ENCODE measurements around the gene AOX1.

Gene AOX1

DNA sequence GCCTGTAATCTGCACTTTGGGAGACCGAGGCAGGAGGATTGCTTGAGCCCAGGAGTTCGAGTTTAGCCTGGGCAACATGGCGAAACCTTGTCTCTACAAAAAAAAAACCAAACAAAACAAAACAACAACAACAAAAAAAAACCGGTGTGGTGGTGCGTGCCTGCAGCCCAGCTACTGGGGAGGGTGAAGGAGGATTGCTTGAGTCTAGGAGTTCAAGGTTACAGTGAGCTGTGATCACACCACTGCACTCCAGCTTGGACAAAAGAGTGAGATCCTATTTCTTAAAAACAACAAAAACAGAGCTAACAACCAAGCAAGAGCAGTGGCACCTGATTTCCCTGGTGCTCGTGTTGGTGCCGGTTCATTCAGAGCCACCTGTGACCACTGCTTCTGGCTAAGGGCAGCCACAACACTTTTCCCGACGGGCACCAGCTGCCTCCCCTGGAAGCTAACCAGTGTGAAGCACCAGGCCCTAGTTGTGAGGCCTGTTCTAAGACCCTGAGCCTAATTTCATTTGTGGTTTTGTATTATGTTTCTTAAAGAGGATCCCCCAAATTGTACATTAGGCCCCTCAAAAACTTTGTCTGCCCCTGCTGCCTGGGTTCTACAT lies 1.3 kb downstream of the AOX1 start:
- H3K36me3 ChIP-seq (replicated peaks; ENCODE audit: insufficient read depth, low read length) = no peaks in the 10 kb centered on the region
- no peak for DNase-seq
- H3F3A ChIP-seq (ENCODE audit: insufficient read depth, low read length) = no peaks in the 10 kb centered on the region
- H3K27me3 ChIP-seq (replicated peaks; ENCODE audit: insufficient read depth, low read length) = no peaks in the 10 kb centered on the region
- H2AFZ ChIP-seq (ENCODE audit: low read length) = no peak overlapping the region
- no peak overlapping the region for H3K27ac ChIP-seq (ENCODE audit: low read length)
- H3K9ac ChIP-seq (ENCODE audit: low read length) = no peak overlapping the region
- no peaks in the 10 kb centered on the region for H4K20me1 ChIP-seq (ENCODE audit: insufficient read depth, low read length)
- TF ChIP-seq, protein P1, sequence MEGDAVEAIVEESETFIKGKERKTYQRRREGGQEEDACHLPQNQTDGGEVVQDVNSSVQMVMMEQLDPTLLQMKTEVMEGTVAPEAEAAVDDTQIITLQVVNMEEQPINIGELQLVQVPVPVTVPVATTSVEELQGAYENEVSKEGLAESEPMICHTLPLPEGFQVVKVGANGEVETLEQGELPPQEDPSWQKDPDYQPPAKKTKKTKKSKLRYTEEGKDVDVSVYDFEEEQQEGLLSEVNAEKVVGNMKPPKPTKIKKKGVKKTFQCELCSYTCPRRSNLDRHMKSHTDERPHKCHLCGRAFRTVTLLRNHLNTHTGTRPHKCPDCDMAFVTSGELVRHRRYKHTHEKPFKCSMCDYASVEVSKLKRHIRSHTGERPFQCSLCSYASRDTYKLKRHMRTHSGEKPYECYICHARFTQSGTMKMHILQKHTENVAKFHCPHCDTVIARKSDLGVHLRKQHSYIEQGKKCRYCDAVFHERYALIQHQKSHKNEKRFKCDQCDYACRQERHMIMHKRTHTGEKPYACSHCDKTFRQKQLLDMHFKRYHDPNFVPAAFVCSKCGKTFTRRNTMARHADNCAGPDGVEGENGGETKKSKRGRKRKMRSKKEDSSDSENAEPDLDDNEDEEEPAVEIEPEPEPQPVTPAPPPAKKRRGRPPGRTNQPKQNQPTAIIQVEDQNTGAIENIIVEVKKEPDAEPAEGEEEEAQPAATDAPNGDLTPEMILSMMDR (IDR thresholded peaks at IDR 0.05; ENCODE audit: low read length) = no peak
- TF ChIP-seq EZH2 (optimal IDR thresholded peaks at IDR 0.05; ENCODE audit: low read depth, low read length) = no peak
- TF ChIP-seq EZH2phosphoT487 (IDR thresholded peaks at IDR 0.05; ENCODE audit: low read length) = no peak
- H3K79me2 ChIP-seq (ENCODE audit: low read length) = no peaks in the 10 kb centered on the region
- H3K4me1 ChIP-seq (ENCODE audit: low read length) = no peaks in the 10 kb centered on the region
- no peaks in the 10 kb centered on the region for H3K9me2 ChIP-seq (replicated peaks; ENCODE audit: insufficient read depth, low read length)
- H3K4me3 ChIP-seq (ENCODE audit: low read length) = no peak overlapping the region
- H3K4me2 ChIP-seq (ENCODE audit: low read depth, low read length) = no peak overlapping the region
- H3K9me3 ChIP-seq (replicated peaks; ENCODE audit: insufficient read depth, low read length) = no peaks in the 10 kb centered on the region

DNA sequence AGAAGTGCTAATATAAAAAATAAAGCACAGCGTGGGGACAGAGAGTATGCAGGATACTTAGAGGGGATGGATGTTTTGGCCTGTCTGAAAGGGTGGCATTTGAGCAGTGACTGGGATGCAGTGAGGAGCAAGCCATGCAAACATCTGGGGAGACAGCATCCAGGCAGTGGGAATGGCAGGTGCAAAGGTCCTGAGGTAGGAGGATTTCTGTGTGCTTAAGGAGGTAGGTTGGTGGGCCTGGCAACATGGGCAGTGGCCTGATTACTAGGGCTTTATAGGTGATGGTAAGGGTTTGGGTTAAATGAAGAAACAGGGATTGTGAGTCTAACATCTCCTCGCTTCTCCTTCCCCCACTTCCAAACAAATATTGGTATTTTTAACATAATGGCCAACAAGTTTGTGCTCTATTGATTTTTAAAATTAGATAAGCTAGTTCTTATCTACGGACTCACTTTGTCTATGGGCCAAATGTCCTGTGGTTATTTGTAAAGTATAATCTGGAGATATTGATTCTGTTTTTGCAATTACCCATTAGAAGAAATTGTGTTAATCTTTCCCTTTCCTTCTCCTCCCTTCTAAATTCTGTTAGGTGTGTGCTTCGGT lies 2.4 kb downstream of the AOX1 start:
- DNase-seq = no peak
- Histone ChIP-seq H3K4me2 (ENCODE audit: low read depth, low read length) (no peak overlapping the region), H2AFZ (ENCODE audit: low read length) (no peak overlapping the region), H3K4me3 (ENCODE audit: low read length) (no peak overlapping the region), H3K79me2 (ENCODE audit: low read length) (no peaks in the 10 kb centered on the region), H3K9me3 (replicated peaks; ENCODE audit: insufficient read depth, low read length) (no peaks in the 10 kb centered on the region), H3K4me1 (ENCODE audit: low read length) (no peaks in the 10 kb centered on the region), H4K20me1 (ENCODE audit: insufficient read depth, low read length) (no peaks in the 10 kb centered on the region), H3K36me3 (replicated peaks; ENCODE audit: insufficient read depth, low read length) (no peaks in the 10 kb centered on the region), H3K9me2 (replicated peaks; ENCODE audit: insufficient read depth, low read length) (no peaks in the 10 kb centered on the region), H3K9ac (ENCODE audit: low read length) (no peak overlapping the region), H3F3A (ENCODE audit: insufficient read depth, low read length) (no peaks in the 10 kb centered on the region), H3K27me3 (replicated peaks; ENCODE audit: insufficient read depth, low read length) (no peaks in the 10 kb centered on the region), H3K27ac (ENCODE audit: low read length) (no peak overlapping the region)
- no peak for TF ChIP-seq EZH2 (optimal IDR thresholded peaks at IDR 0.05; ENCODE audit: low read depth, low read length)
- TF ChIP-seq, protein P1 (IDR thresholded peaks at IDR 0.05; ENCODE audit: low read length) = no peak
- TF ChIP-seq EZH2phosphoT487 (IDR thresholded peaks at IDR 0.05; ENCODE audit: low read length) = no peak

DNA sequence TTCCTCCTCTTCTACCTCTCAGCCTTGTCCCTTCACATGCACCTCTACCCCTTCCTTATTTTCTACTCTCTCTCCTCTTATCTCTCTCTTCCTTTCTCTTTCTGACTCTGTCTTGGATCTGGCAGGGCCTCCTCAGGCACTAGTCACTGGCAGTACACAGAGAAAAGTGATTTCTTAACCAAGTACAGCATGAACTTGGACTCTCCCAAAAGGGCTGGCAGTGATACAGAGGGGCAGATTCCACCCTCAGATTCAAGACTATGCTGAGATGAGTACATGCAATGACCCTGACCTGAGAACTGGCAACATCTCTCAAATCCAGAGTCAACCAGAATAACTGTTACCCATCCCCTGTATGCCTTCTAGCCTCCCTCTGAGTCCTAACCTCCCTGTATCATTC lies 4.3 kb downstream of the AOX1 start:
- H3K27me3 ChIP-seq (replicated peaks; ENCODE audit: insufficient read depth, low read length) = no peaks in the 10 kb centered on the region
- H3K79me2 ChIP-seq (ENCODE audit: low read length) = no peaks in the 10 kb centered on the region
- H3K9me2 ChIP-seq (replicated peaks; ENCODE audit: insufficient read depth, low read length) = no peaks in the 10 kb centered on the region
- TF ChIP-seq, protein P1 (IDR thresholded peaks at IDR 0.05; ENCODE audit: low read length) = no peak
- no peak for TF ChIP-seq EZH2phosphoT487 (IDR thresholded peaks at IDR 0.05; ENCODE audit: low read length)
- no peak overlapping the region for H3K4me3 ChIP-seq (ENCODE audit: low read length)
- H3K27ac ChIP-seq (ENCODE audit: low read length) = no peak overlapping the region
- H3K4me1 ChIP-seq (ENCODE audit: low read length) = no peaks in the 10 kb centered on the region
- H3F3A ChIP-seq (ENCODE audit: insufficient read depth, low read length) = no peaks in the 10 kb centered on the region
- no peak overlapping the region for H2AFZ ChIP-seq (ENCODE audit: low read length)
- no peak overlapping the region for H3K4me2 ChIP-seq (ENCODE audit: low read depth, low read length)
- H3K36me3 ChIP-seq (replicated peaks; ENCODE audit: insufficient read depth, low read length) = no peaks in the 10 kb centered on the region
- H3K9me3 ChIP-seq (replicated peaks; ENCODE audit: insufficient read depth, low read length) = no peaks in the 10 kb centered on the region
- H4K20me1 ChIP-seq (ENCODE audit: insufficient read depth, low read length) = no peaks in the 10 kb centered on the region
- H3K9ac ChIP-seq (ENCODE audit: low read length) = no peak overlapping the region
- DNase-seq = no peak

Measured in MM.1S (cell line).